ENCODE measurements around the gene UBE2I.

DNA sequence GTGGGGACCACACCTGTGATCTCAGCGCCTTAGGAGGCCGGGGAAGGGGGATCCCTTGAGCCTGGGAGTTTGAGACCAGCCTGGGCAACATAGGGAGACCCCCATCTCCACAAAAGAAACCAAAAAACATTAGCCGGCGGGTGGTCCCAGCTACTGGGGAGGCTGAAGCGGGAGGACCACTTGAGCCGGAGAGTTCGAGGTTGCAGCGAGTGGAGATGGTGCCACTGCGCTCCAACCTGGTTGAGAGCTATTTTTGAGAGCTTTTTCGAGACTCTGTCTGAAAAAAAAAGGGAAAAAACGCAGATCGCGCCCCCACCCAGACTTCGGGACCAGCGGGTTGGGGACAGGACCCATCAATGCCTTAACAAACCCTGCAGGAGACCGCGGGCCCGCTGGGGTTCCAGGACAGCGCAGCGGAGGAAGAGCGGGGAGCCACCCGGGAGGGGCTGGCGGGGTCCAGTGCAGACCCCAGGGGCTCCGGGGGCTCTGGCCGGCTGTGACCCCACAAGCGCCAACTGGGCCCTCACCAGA is 23.2 kb downstream of the UBE2I start:
- TF ChIP-seq, protein P1, sequence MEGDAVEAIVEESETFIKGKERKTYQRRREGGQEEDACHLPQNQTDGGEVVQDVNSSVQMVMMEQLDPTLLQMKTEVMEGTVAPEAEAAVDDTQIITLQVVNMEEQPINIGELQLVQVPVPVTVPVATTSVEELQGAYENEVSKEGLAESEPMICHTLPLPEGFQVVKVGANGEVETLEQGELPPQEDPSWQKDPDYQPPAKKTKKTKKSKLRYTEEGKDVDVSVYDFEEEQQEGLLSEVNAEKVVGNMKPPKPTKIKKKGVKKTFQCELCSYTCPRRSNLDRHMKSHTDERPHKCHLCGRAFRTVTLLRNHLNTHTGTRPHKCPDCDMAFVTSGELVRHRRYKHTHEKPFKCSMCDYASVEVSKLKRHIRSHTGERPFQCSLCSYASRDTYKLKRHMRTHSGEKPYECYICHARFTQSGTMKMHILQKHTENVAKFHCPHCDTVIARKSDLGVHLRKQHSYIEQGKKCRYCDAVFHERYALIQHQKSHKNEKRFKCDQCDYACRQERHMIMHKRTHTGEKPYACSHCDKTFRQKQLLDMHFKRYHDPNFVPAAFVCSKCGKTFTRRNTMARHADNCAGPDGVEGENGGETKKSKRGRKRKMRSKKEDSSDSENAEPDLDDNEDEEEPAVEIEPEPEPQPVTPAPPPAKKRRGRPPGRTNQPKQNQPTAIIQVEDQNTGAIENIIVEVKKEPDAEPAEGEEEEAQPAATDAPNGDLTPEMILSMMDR (conservative IDR thresholded peaks at IDR 0.05 in 1 of 2, IDR thresholded peaks at IDR 0.05 in 1 of 2; ENCODE audit: low read depth in 1 of 2, low read length in 2 of 2) = no peak
- TF ChIP-seq EZH2 (IDR thresholded peaks at IDR 0.05; ENCODE audit: low read length, missing control alignments) = peak; percentile 37

Data from fibroblast of lung (primary cell).